ENCODE results near the gene ZNF774. TPM values are rescaled to one million over a fixed set of nuclear protein-coding genes. Genes with fewer than 3 reads are reported as not detected.

Gene ZNF774
- total RNA-seq, 1 donor from 2014 or later, result 4.7 TPM

GRCh38 chr15:90315278-90315982, 36.7 kb upstream of the ZNF774 start:
- Histone ChIP-seq H3K4me3 (no peak overlapping the region), H3K27ac (replicated peaks) (peak overlapping the region; percentile 75), H3K27me3 (ENCODE audit: low read depth) (no peaks in the 10 kb centered on the region), H3K9me3 (replicated peaks) (no peaks in the 10 kb centered on the region), H3K4me1 (peaks cover 22% of the 10 kb centered on the region), H3K36me3 (no peaks in the 10 kb centered on the region)
- TF ChIP-seq CTCF (IDR thresholded peaks at IDR 0.05; ENCODE audit: borderline replicate concordance), result no peak
- peak; percentile 68 for DNase-seq
- intact Hi-C loops (cut with micrococcal nuclease), result no loop called here

DNA sequence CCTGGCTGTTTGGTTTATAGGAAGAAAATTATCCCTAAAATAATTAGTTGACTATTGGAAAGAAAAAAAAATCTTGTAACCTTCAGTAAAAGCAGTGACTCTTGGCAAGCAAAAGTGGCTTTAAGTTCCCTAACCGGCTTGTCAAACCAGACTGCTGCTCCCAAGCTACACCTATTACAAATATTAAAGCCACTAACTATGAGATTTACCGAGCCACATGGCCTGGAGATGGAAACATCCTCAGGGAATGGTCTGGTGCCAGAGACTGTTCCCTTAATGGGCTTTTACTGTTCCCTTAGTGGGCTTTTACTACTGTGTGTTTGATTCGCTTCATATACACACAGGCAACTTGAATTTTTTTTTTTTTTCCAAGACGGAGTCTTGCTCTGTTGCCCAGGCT, 35.9 kb upstream of the ZNF774 start:
- H3K4me1 ChIP-seq, result peaks cover 23% of the 10 kb centered on the region
- peak overlapping the region; percentile 75 for H3K27ac ChIP-seq (replicated peaks)
- no peaks in the 10 kb centered on the region for H3K27me3 ChIP-seq (ENCODE audit: low read depth)
- no peak for DNase-seq
- no peaks in the 10 kb centered on the region for H3K9me3 ChIP-seq (replicated peaks)
- H3K4me3 ChIP-seq, result no peak overlapping the region
- TF ChIP-seq CTCF (IDR thresholded peaks at IDR 0.05; ENCODE audit: borderline replicate concordance), result no peak
- H3K36me3 ChIP-seq, result no peaks in the 10 kb centered on the region
- intact Hi-C loops (cut with micrococcal nuclease), result no loop called here

DNA sequence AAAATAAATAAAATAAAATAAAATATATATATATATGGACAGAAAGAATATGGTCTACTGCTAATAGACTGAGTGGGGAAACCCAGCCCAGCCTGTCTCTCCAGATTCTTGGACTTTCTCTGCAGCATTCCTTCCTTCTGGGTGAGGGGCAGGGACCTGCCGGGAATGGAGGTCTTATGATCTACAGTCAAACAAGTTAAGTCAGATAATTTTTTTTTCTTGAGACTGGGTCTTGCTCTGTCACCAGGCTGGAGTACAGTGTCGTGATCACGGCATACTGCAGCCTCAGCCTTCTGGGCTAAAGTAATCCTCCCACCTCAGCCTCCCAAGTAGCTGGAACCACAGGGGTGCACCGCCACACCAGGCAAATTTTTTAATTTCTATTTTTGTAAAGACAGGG, 33.5 kb upstream of the ZNF774 start:
- H3K36me3 ChIP-seq, result no peaks in the 10 kb centered on the region
- H3K27ac ChIP-seq (replicated peaks), result no peak overlapping the region
- peaks cover 23% of the 10 kb centered on the region for H3K4me1 ChIP-seq
- H3K27me3 ChIP-seq (ENCODE audit: low read depth), result no peaks in the 10 kb centered on the region
- no peaks in the 10 kb centered on the region for H3K9me3 ChIP-seq (replicated peaks)
- DNase-seq, result no peak
- no peak for TF ChIP-seq CTCF (IDR thresholded peaks at IDR 0.05; ENCODE audit: borderline replicate concordance)
- no peak overlapping the region for H3K4me3 ChIP-seq
- intact Hi-C loops (cut with micrococcal nuclease), result no loop called here

GRCh38 chr15:90320062-90320884, 31.8 kb upstream of the ZNF774 start:
- peak; percentile 100 for TF ChIP-seq CTCF (IDR thresholded peaks at IDR 0.05; ENCODE audit: borderline replicate concordance)
- H3K27me3 ChIP-seq (ENCODE audit: low read depth), result no peaks in the 10 kb centered on the region
- peak overlapping the region; percentile 25 for H3K27ac ChIP-seq (replicated peaks)
- intact Hi-C loops (cut with micrococcal nuclease), result loop anchor here (5.0 kb wide), 1 partner anchor 162 kb away; no protein-coding TSS in a partner anchor
- peak overlapping the region; percentile 26 for H3K4me3 ChIP-seq
- peaks cover 18% of the 10 kb centered on the region for H3K4me1 ChIP-seq
- no peaks in the 10 kb centered on the region for H3K9me3 ChIP-seq (replicated peaks)
- H3K36me3 ChIP-seq, result no peaks in the 10 kb centered on the region
- DNase-seq, result peak; percentile 73

GRCh38 chr15:90320885-90321278, 31.2 kb upstream of the ZNF774 start:
- H3K27me3 ChIP-seq (ENCODE audit: low read depth), result no peaks in the 10 kb centered on the region
- intact Hi-C loops (cut with micrococcal nuclease), result loop anchor here (5.0 kb wide), 1 partner anchor 161 kb away; no protein-coding TSS in a partner anchor
- no peaks in the 10 kb centered on the region for H3K9me3 ChIP-seq (replicated peaks)
- no peaks in the 10 kb centered on the region for H3K36me3 ChIP-seq
- H3K4me1 ChIP-seq, result peaks cover 12% of the 10 kb centered on the region
- TF ChIP-seq CTCF (IDR thresholded peaks at IDR 0.05; ENCODE audit: borderline replicate concordance), result no peak
- DNase-seq, result no peak
- H3K27ac ChIP-seq (replicated peaks), result no peak overlapping the region
- H3K4me3 ChIP-seq, result no peak overlapping the region

Data from left ventricle myocardium inferior (tissue), 1 donor.